H1 (cell line): ENCODE measurements around the gene HOXB8. TPM values are rescaled to one million over a fixed set of nuclear protein-coding genes. Genes with fewer than 3 reads are reported as not detected.

ENCODE experiments used
- FOSL1 ChIP-seq: IDR thresholded peaks from 2 replicates; pipeline ENCODE4 v1.6.1; 2011; ENCODE audit warnings: mild to moderate bottlenecking, low read depth, low read length, moderate library complexity; ENCODE audit not compliant: insufficient read depth
- polyA plus RNA-seq, 7 experiments: library from polyadenylated mRNA; depleted of rRNA in 3 of 7; stranded (reverse) in 5 of 7; unstranded in 2 of 7; fragments of >200 nt in 5 of 7; fragments of 200-250 nt in 2 of 7; gene quantifications; 1 replicate in 5 of 7; 2 replicates in 1 of 7; 4 replicates in 1 of 7; pipeline versions ENCODE4 v1.2.1 to v1.2.3, GENCODE V29; 2011 to 2013; ENCODE audit warnings: missing spikeins in 2 of 7, mixed read lengths in 2 of 7
- total RNA-seq: library from RNA; stranded (reverse); fragmentation: NEBNext Ultra II Directional; extraction: Animal tissue kit (Norgen Biotek cat#: 25700); gene quantifications from 2 replicates; pipeline ENCODE4 v1.2.1, GENCODE V29; 2021

Gene HOXB8
- total and polyA plus RNA-seq, 2 of the 8 experiments (the other 6 are each of a cell fraction or from before 2014, with no cell fraction given): not detected

DNA sequence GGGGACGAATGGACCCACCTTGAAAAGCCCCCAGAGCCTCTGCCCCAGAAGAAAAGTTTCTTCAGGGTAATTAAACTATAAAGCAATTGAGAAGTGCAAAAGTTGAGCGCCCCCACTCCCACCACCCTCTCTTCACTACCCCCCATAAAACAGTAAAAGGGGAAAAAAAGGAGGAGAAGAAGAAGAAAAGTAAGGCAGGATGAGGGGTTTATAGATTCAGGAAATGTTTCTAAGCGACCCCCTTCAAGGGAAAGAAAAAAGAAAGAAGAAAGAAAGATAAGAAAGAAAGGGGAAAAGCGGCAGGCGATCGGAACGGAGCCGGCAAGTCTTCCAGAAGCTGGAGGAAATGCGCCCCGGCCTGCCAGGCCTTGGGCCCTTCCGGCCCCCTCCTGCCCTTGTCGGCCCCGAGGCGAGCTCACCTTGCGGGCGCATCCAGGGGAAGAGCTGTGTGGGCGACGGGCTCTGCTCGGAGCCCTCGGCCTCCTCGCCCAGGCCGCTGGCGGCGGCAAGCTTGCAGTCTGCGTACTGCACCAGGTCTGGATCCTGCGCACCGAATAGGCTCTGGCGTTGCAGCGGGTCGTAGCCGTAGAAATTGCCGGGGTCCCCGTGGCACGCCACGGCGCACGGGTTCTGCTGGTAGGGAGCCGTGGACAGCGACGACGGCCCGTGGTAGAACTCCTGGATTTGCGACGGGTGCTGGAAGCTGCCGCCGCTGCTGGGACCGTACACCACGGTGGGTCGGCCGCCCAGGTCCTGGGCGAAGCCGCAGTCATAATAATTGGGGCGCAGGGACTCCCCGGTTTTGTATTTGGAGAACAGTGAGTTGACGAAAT lies 1.0 kb downstream of the HOXB8 start (continued):
- no peak for TF ChIP-seq FOSL1
